Measurements from ENCODE around the gene SH3D21. TPM values are rescaled to one million over a fixed set of nuclear protein-coding genes. Genes with fewer than 3 reads are reported as not detected.

The SH3D21 gene
- total and polyA plus RNA-seq, 2 of the 8 experiments (the other 6 are each of a cell fraction or from before 2014, with no cell fraction given) = 3.4 to 8.6 TPM

- no peak overlapping the region for H2AFZ ChIP-seq (ENCODE audit: low read length)
- H3K36me3 ChIP-seq (ENCODE audit: control insufficient read depth in 2 of 4, insufficient read depth in 4 of 4, low read length in 3 of 4) = peaks cover 4 to 30% (median 14%) of the 10 kb centered on the region in 4 experiments; a peak in 7 of 8 replicates
- no peaks in the 10 kb centered on the region for H3K79me2 ChIP-seq (ENCODE audit: control insufficient read depth in 1 of 2, insufficient read depth in 2 of 2, low read length in 2 of 2)
- H3K9me3 ChIP-seq (ENCODE audit: insufficient read depth in 2 of 2, low read depth in 1 of 2, low read length in 1 of 2) = no peaks in the 10 kb centered on the region
- H2BK15ac ChIP-seq (ENCODE audit: low read length) = no peak overlapping the region
- peaks cover 0 to 6% (median 0%) of the 10 kb centered on the region in 4 experiments; a peak in 1 of 7 replicates for H3K4me1 ChIP-seq (replicated peaks in 1 of 4; ENCODE audit: control insufficient read depth in 3 of 4, insufficient read depth in 4 of 4, low read length in 3 of 4)
- CTCF ChIA-PET (ENCODE audit: partially characterized antibody) = interaction anchor here (0.7 to 13.3 kb wide), 8 partner anchors 8 to 218 kb away, joined by 3 to 150 read pairs (median 5); no protein-coding TSS in a partner anchor
- no peak for FAIRE-seq
- no peak overlapping the region for H2BK12ac ChIP-seq (ENCODE audit: low read depth, low read length)
- 92% methylated on average over 13 of the region's 13 CpGs; no CpG with 5 or more reads in 1 of the 2 experiments for WGBS, 2 experiments (ENCODE audit: extremely low coverage in 1 of 2, insufficient coverage in 1 of 2, insufficient read length in 1 of 2, insufficient replicate concordance in 2 of 2, low coverage in 1 of 2, low lambda C conversion rate in 2 of 2, missing lambda C conversion rate in 1 of 2)
- H3K56ac ChIP-seq (replicated peaks; ENCODE audit: insufficient read length, low read depth, low read length) = no peak overlapping the region
- POLR2A ChIA-PET (ENCODE audit: partially characterized antibody) = interaction anchor here (0.8 to 4.4 kb wide), 6 partner anchors 10 to 89 kb away, joined by 3 to 19 read pairs (median 5); no protein-coding TSS in a partner anchor
- no peaks in the 10 kb centered on the region; the same call in 1 of the 2 replicates for H3K79me1 ChIP-seq (ENCODE audit: low read depth, low read length)
- peaks cover 0 to 6% of the 10 kb centered on the region in 2 experiments for H4K20me1 ChIP-seq (replicated peaks in 1 of 2; ENCODE audit: control insufficient read depth in 1 of 2, insufficient read depth in 2 of 2, low read length in 2 of 2)
- H2BK5ac ChIP-seq (ENCODE audit: low read depth, low read length) = no peak overlapping the region; the same call in 1 of the 2 replicates
- H3K14ac ChIP-seq (ENCODE audit: insufficient read length) = no peak overlapping the region
- H3K27me3 ChIP-seq (replicated peaks in 1 of 4; ENCODE audit: control insufficient read depth in 3 of 4, extremely low read depth in 1 of 4, insufficient read depth in 3 of 4, low read length in 3 of 4) = no peaks in the 10 kb centered on the region
- no peak overlapping the region; a peak in 1 of 7 replicates for H3K9ac ChIP-seq (replicated peaks in 1 of 4; ENCODE audit: extremely low read depth in 1 of 4, low read depth in 3 of 4, low read length in 3 of 4)
- no peak overlapping the region for H2BK120ac ChIP-seq (replicated peaks; ENCODE audit: low read depth, low read length)
- H3K23ac ChIP-seq (ENCODE audit: insufficient read length) = no peak overlapping the region
- H2AK5ac ChIP-seq (ENCODE audit: low read depth, low read length) = no peak overlapping the region
- no peak overlapping the region for H3K18ac ChIP-seq (ENCODE audit: extremely low read depth, low read length)
- H3K23me2 ChIP-seq (ENCODE audit: low read depth, low read length) = no peaks in the 10 kb centered on the region
- no peak overlapping the region for H3K27ac ChIP-seq (ENCODE audit: low read depth, low read length)
- no peak for DNase-seq (ENCODE audit: low read depth in 1 of 2, low spot score in 2 of 2)
- H3K4me2 ChIP-seq (ENCODE audit: insufficient read depth in 1 of 2, low read depth in 2 of 2, low read length in 2 of 2) = no peak overlapping the region
- no peak overlapping the region for H4K8ac ChIP-seq (ENCODE audit: extremely low read depth, insufficient read depth, low read length)
- no peak overlapping the region for H2BK20ac ChIP-seq (ENCODE audit: low read length)
- no peak overlapping the region for H3K4ac ChIP-seq (replicated peaks; ENCODE audit: insufficient read length, low read depth, low read length)
- H4K5ac ChIP-seq (ENCODE audit: insufficient read length, low read depth, low read length) = no peak overlapping the region
- no peak overlapping the region for H3K4me3 ChIP-seq (ENCODE audit: extremely low read depth in 1 of 4, insufficient read depth in 2 of 4, low read depth in 3 of 4, low read length in 4 of 4)
- no peak overlapping the region for H4K91ac ChIP-seq (replicated peaks; ENCODE audit: insufficient read length, low read length)
- TF ChIP-seq SIRT6 (IDR thresholded peaks at IDR 0.05; ENCODE audit: low read length) (no peak), SUZ12 (IDR thresholded peaks at IDR 0.05; ENCODE audit: low read length) (no peak), CHD2 (IDR thresholded peaks at IDR 0.05; ENCODE audit: low read length) (no peak)
Observed at GRCh38 chr1:36352125-36352909, 46.1 kb downstream of the SH3D21 start.
